Activated CD4-positive, alpha-beta T cell treated with anti-CD3 and anti-CD28 coated beads for 36 hours (primary cell): ENCODE data around the gene ZNF358. TPM values are rescaled to one million over a fixed set of nuclear protein-coding genes. Genes with fewer than 3 reads are reported as not detected.

Experiments used
- ATAC-seq: fragments of 200-7000 bp; cut with Tn5 transposase; one replicate; pipeline ENCODE4 v1.10.0; 2021; ENCODE audit warnings: mild to moderate bottlenecking, moderate library complexity
- CTCF ChIA-PET: fragments of 350-600 bp; sonication (Branson Sonifier 250); formaldehyde crosslinking; loops from one replicate; lab custom pipeline; 2021; ENCODE audit warnings: antibody characterized with exemption; lab: Charles Lee
- POLR2A ChIA-PET: fragments of 350-600 bp; sonication (Branson Sonifier 250); formaldehyde crosslinking; loops from one replicate; lab custom pipeline; 2021; ENCODE audit warnings: antibody characterized with exemption, inconsistent platforms; lab: Charles Lee
- DNase-seq: peaks from one replicate; pipeline ENCODE4 v3.0.0-alpha.2; 2020
- H3K27ac Mint-ChIP-seq: one replicate; pipeline ENCODE4 v1.8.0; 2021; ENCODE audit warnings: mixed read lengths
- H3K27me3 Mint-ChIP-seq: one replicate; pipeline ENCODE4 v1.8.0; 2021; ENCODE audit warnings: mixed read lengths
- H3K36me3 Mint-ChIP-seq: one replicate; pipeline ENCODE4 v1.8.0; 2021; ENCODE audit warnings: low read depth, mixed read lengths
- H3K4me1 Mint-ChIP-seq: one replicate; pipeline ENCODE4 v1.8.0; 2021; ENCODE audit warnings: mixed read lengths
- H3K4me3 Mint-ChIP-seq: one replicate; pipeline ENCODE4 v1.8.0; 2021; ENCODE audit warnings: mild to moderate bottlenecking, moderate library complexity, mixed read lengths
- H3K9me3 Mint-ChIP-seq: one replicate; pipeline ENCODE4 v1.8.0; 2021; ENCODE audit warnings: low read depth, mixed read lengths
- intact Hi-C, 2 experiments: fragments of 100-400 bp; cut with DNase I in 1 of 2; cut with micrococcal nuclease in 1 of 2; formaldehyde crosslinking; loops; one replicate each; pipeline versions ENCODE4 v1.14.2 to v1.15.1; 2022 to 2024; cut with DNase I, micrococcal nuclease
- total RNA-seq, 2 experiments: library from RNA; stranded (reverse); gene quantifications; one replicate each; pipeline ENCODE4 v1.2.3, GENCODE V29; 2021

ZNF358 gene
- total RNA-seq, 2 experiments from 2014 or later, result 5.1 to 8.5 TPM

DNA sequence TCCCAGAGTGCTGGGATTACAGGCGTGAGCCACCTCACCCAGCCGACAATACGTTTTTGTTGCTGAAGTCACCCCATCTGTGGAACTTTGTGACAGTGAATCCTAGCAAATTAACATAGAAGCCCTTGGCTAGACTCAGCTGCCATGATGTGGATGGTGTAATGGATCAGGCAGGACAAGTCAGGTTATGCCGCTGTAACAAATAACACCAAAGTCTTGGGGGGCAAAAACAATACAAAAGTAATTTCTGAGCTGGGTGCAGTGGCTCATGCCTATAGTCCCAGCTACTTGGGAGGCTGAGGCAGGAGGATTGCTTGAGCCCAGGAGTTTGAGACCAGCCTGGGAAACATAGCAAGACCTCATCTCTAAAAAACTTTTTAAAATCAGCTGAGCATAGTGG is 49.0 kb downstream of the ZNF358 start:
- DNase-seq (no peak), ATAC-seq (no peak)
- H3K27ac Mint-ChIP-seq, result no peak overlapping the region
- intact Hi-C loops, result no loop called here
- peaks cover 2% of the 10 kb centered on the region for H3K4me1 Mint-ChIP-seq
- no peaks in the 10 kb centered on the region for H3K27me3 Mint-ChIP-seq
- H3K9me3 Mint-ChIP-seq, result no peaks in the 10 kb centered on the region
- POLR2A ChIA-PET, result interaction anchor here (0.6 kb wide), 1 partner anchor 11 kb away, joined by 3 read pairs; no protein-coding TSS in a partner anchor
- no peak overlapping the region for H3K4me3 Mint-ChIP-seq
- CTCF ChIA-PET, result interaction anchor here (0.6 to 1.7 kb wide), 5 partner anchors 20 to 448 kb away, joined by 3 to 7 read pairs (median 3); no protein-coding TSS in a partner anchor
- H3K36me3 Mint-ChIP-seq, result peaks cover 10% of the 10 kb centered on the region

DNA sequence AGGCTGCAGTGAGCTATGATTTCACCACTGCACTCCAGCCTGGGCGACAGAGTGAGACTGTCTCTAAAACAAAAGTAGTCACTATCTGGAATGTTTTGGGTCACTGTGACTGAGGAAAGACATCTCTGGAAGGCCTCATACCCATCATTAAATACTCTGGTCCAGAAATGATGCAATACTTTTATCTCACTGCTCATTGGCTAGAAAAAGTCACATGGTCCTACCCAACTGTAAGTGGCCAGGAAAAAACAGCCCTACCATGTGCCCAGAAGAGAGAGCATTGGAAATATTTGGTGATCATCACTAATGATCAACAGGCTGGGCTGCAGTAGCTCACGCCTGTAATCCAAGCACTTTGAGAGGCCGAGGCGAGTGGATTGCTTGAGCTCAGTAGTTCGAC is 49.4 kb downstream of the ZNF358 start:
- intact Hi-C loops, result no loop called here
- ChIA-PET POLR2A (interaction anchor here (0.6 kb wide), 1 partner anchor 11 kb away, joined by 3 read pairs; no protein-coding TSS in a partner anchor), CTCF (interaction anchor here (0.6 to 1.7 kb wide), 6 partner anchors 20 to 447 kb away, joined by 3 to 7 read pairs (median 3); no protein-coding TSS in a partner anchor)
- ATAC-seq (no peak), DNase-seq (no peak)
- no peak overlapping the region for H3K27ac Mint-ChIP-seq
- H3K4me1 Mint-ChIP-seq, result peaks cover 2% of the 10 kb centered on the region
- H3K27me3 Mint-ChIP-seq, result no peaks in the 10 kb centered on the region
- no peak overlapping the region for H3K4me3 Mint-ChIP-seq
- peaks cover 7% of the 10 kb centered on the region for H3K36me3 Mint-ChIP-seq
- no peaks in the 10 kb centered on the region for H3K9me3 Mint-ChIP-seq

Other genes starting within 250 kb of the ZNF358 start
- 1 to 10 TPM; 3.5 to 4.2 TPM for gene INSR, start 221.7 kb upstream of the ZNF358 start, total RNA-seq
- gene ARHGEF18, start 167.2 kb upstream of the ZNF358 start, total RNA-seq, result 10 to 100 TPM; 36.6 to 39.3 TPM
- gene PEX11G, start 27.1 kb upstream of the ZNF358 start, total RNA-seq, result 1 to 10 TPM in 1 of 2 experiments, under 1 TPM in 1; 0.51 to 1.1 TPM
- 1 to 10 TPM; 6.7 to 7.7 TPM for gene MCOLN1, start 6.5 kb downstream of the ZNF358 start, total RNA-seq
- gene PNPLA6, start 19.6 kb downstream of the ZNF358 start, total RNA-seq, result 100 to 1,000 TPM in 1 of 2 experiments, 10 to 100 TPM in 1; 82.2 to 108 TPM
- gene CAMSAP3, start 79.8 kb downstream of the ZNF358 start, total RNA-seq, result under 1 TPM; 0.50 to 0.58 TPM
- gene XAB2, start 113.4 kb downstream of the ZNF358 start, total RNA-seq, result 10 to 100 TPM; 45.9 to 48.3 TPM
- 10 to 100 TPM; 45.1 to 99.4 TPM for gene PET100, start 113.7 kb downstream of the ZNF358 start, total RNA-seq
- 1 to 10 TPM; 1.7 to 1.8 TPM for gene PCP2, start 117.6 kb downstream of the ZNF358 start, total RNA-seq
- gene STXBP2, start 121.0 kb downstream of the ZNF358 start, total RNA-seq, result 10 to 100 TPM; 75.2 to 83.0 TPM
- gene RETN, start 152.9 kb downstream of the ZNF358 start, total RNA-seq, result not detected
- gene MCEMP1, start 161.0 kb downstream of the ZNF358 start, total RNA-seq, result not detected
- gene TRAPPC5, start 164.7 kb downstream of the ZNF358 start, total RNA-seq, result 10 to 100 TPM; 90.2 to 95.2 TPM
- 1 to 10 TPM; 2.6 to 3.5 TPM for gene FCER2, start 186.0 kb downstream of the ZNF358 start, total RNA-seq
- gene CLEC4G, start 216.0 kb downstream of the ZNF358 start, total RNA-seq, result not detected
- gene CD209, start 231.4 kb downstream of the ZNF358 start, total RNA-seq, result not detected
- gene CLEC4M, start 247.1 kb downstream of the ZNF358 start, total RNA-seq, result not detected